HK-2 (cell line): ENCODE measurements around the gene BBS9.
"Not testable (repeated sequence)": the region's sequence is repeated elsewhere in the genome, so short reads cannot be mapped to it uniquely, and the experiment has no call there.

ENCODE experiments used
- DNase-seq: peaks from one replicate; pipeline ENCODE4 v3.0.0-alpha.2; 2018; ENCODE audit not compliant: unreplicated experiment

Gene BBS9

GRCh38 chr7:33128990-33129805 lies at the start of gene BBS9:
Gene BBS9 (plus strand): TSS chr7:33129564. CDS start chr7:33146253, 16,689 bp downstream.
- peak; percentile 92 for DNase-seq

- DNase-seq: no peak
Measured at GRCh38 chr7:33079763-33080690, 49.3 kb upstream of the BBS9 start.

- no peak for DNase-seq
Measured at GRCh38 chr7:33087356-33087755, 42.0 kb upstream of the BBS9 start.

GRCh38 chr7:33087858-33088257 lies 41.5 kb upstream of the BBS9 start:
- DNase-seq: no peak

GRCh38 chr7:33089142-33089541 lies 40.2 kb upstream of the BBS9 start:
- no peak for DNase-seq

- no peak for DNase-seq
Measured at GRCh38 chr7:33091111-33091531, 38.2 kb upstream of the BBS9 start.

- no peak for DNase-seq
Measured at GRCh38 chr7:33091641-33092191, 37.6 kb upstream of the BBS9 start.

- no peak for DNase-seq
Measured at GRCh38 chr7:33093266-33093665, 36.1 kb upstream of the BBS9 start.

- not testable (repeated sequence) for DNase-seq
Measured at GRCh38 chr7:33094745-33095275, 34.6 kb upstream of the BBS9 start.

GRCh38 chr7:33099154-33099940 lies 30.0 kb upstream of the BBS9 start:
- no peak for DNase-seq

- DNase-seq: no peak
Measured at GRCh38 chr7:33100770-33101169, 28.6 kb upstream of the BBS9 start.

- DNase-seq: no peak
Measured at GRCh38 chr7:33101906-33102305, 27.5 kb upstream of the BBS9 start.

- DNase-seq: peak; percentile 28
Measured at GRCh38 chr7:33107136-33108066, 22.0 kb upstream of the BBS9 start.

- peak; percentile 19 for DNase-seq
Measured at GRCh38 chr7:33108554-33109004, 20.8 kb upstream of the BBS9 start.

GRCh38 chr7:33109005-33109757 lies 20.2 kb upstream of the BBS9 start, which contains the start of gene RP9:
Gene RP9 (minus strand): TSS chr7:33109404. CDS start chr7:33109372, 32 bp downstream.
- DNase-seq: peak; percentile 73

GRCh38 chr7:33109758-33110238 lies 19.6 kb upstream of the BBS9 start:
- no peak for DNase-seq

- no peak for DNase-seq
Measured at GRCh38 chr7:33111614-33112013, 17.8 kb upstream of the BBS9 start.

- no peak for DNase-seq
Measured at GRCh38 chr7:33114976-33115375, 14.4 kb upstream of the BBS9 start.

- no peak for DNase-seq
Measured at GRCh38 chr7:33118383-33118782, 11.0 kb upstream of the BBS9 start.
